GM21737 (cell line): ENCODE measurements around the gene TYW1B.
"Not testable (repeated sequence)": the region's sequence is repeated elsewhere in the genome, so short reads cannot be mapped to it uniquely, and the experiment has no call there.

ENCODE experiments used
- ATAC-seq: cut with Tn5 transposase; IDR thresholded peaks from one replicate; pipeline ENCODE4 v1.9.1; 2021; ENCODE audit warnings: mild to moderate bottlenecking, moderate library complexity; ENCODE audit not compliant: unreplicated experiment

TYW1B gene

DNA sequence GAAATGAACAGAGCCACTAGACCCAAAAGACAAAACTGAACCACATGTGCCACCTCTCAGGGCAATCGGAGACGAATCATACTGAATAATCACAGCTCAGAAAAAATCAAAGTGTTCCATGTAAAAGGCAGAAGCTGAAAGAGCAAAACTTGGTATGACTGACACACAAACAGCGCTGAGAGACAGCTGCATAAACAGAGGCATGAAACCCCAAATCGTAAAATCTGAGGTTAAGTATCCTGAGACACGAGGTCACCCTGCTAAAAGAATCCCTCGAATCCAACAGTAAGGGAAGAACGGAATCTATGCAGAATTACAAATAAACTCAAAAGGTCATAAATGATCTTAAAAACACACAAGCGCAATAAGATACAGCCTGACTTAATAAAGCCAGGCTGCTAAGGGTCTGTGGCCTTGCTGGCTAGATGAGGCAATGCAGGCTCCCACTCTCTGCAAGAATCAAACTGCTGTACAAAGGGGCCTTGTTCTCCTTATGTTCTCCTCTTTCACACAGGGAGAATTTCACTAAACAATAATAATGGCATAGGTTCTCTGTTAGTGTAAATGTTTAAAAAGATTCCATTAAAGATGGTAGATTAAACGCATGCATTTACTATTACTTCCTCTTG, 247.7 kb downstream of the TYW1B start:
- not testable (repeated sequence) for ATAC-seq

DNA sequence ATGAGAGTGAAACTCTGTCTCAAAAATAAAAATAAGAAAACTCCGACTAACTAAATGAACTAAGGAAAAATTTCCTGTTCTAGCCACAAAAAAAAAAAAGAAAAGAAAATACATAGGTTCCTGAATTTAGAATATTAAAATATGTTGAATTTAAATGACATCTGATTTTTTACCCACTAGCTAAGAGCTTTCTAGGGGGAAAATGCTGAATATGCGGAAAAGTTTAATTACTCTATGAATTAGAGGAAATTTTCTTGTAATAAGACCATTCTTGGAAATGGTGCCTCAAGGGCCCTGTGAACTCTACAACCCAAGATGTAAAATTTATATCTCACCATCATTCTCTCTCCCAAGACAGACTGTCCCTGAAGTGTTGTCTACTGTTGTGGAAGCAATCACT, 250.9 kb downstream of the TYW1B start:
- no peak for ATAC-seq

DNA sequence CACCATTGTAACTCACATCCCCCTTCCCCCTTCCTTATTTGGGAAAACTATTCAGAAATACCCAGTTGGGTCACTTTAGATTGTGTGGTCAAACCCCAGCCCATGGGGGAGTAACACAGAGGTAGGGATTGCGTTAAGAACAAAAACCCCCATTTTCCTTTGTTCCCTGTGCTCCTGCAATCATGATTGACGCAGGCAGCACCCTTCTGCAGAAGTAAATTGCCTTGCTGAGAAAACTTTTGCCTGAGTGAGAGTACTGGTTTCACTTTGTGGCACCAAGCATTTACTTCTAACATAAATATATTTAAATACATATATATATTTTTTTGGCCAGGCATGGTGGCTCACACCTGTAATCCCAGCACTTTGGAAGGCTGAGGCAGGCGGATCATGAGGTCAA, 266.0 kb downstream of the TYW1B start:
- not testable (repeated sequence) for ATAC-seq

DNA sequence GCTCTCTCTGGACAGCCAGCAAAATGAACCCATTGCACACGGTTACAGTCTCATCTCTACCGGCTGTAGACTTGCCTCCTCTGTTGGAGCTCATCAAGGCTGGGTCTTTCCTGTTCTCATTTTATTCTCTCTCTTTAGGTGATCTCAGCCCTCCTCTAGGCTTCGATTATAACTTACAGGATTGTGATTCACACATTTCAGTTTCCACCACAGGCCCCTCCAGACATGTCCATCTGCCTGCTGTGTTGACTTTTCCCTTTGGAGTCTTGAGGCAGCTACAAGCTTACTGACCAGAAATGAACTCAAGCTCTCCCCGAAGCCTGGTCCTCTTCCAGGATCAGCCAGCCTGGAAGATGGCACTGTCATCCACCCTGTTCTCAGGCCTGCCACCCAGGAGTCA, 268.5 kb downstream of the TYW1B start:
- not testable (repeated sequence) for ATAC-seq

DNA sequence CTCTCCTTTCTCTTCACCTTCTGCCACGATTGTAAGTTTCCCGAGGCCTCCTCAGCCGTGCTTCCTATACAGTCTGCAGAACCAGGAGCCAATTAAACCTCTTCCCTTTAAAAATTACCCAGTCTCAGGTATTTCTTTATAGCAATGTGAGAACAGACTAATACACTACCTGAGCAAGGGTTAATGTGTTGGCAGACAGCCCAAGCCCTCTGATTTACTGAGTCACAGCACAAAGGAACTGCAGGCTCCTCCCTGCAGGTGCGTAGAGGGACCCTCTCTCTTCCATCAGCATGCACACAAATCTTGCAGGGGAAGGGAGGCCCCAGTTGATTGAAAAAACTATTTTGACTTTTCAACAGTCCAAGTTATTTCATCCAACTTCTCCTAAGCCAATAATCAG, 271.3 kb downstream of the TYW1B start:
- ATAC-seq, result not testable (repeated sequence)

DNA sequence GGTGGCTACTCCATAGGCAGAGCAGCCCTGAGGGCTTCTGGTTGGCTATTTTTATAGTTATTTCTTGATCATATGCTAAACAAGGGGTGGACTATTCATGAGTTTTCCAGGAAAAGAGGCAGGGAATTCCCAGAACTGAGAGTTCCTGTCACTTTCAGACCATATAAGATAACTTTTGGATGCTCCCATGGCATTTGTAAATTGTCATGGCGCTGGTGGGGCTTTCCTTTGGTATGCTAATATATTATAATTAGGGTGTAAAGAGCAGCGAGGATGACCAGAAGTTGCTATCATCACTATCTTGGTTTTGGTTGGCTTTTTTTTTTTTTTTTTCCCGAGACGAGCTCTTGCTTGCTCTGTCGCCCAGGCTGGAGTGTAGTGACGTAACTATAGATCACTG, 272.8 kb downstream of the TYW1B start:
- not testable (repeated sequence) for ATAC-seq

DNA sequence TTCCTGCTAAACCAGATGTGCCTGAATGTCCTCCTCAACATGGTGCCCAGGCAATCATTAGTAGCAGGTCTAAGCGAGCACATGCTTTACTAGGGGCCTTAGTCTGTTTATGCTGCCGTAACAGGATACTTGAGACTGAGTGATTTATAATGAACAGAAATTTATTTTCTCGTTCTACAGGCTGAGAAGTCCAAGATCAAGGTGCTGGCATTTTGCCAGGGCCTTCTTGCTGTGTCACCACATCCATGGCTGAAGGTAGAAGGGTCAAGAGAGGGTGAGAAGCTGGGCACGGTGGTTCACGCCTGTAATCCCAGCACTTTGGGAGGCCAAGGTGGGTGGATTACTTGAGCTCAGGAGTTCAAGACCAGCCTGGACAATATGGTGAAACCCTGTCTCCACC, 273.6 kb downstream of the TYW1B start:
- ATAC-seq, result not testable (repeated sequence)

DNA sequence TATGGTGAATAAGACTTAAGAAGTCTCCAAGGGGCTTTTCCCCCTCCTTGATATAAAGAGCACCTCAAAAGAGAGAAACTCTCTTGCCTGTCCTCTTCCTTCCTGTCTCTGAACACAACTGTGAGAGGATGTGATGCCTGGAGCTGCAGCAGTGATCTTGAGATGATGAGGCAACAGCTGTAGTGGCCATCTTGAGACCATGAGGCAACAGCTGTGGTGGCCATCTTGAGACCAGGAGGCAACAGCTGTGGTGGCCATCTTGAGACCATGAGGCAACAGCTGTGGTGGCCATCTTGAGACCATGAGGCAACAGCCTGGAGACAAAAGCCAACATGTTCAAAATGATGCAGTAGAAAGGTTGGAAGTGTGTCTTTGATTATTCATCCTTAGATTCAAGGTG, 277.5 kb downstream of the TYW1B start:
- not testable (repeated sequence) for ATAC-seq

DNA sequence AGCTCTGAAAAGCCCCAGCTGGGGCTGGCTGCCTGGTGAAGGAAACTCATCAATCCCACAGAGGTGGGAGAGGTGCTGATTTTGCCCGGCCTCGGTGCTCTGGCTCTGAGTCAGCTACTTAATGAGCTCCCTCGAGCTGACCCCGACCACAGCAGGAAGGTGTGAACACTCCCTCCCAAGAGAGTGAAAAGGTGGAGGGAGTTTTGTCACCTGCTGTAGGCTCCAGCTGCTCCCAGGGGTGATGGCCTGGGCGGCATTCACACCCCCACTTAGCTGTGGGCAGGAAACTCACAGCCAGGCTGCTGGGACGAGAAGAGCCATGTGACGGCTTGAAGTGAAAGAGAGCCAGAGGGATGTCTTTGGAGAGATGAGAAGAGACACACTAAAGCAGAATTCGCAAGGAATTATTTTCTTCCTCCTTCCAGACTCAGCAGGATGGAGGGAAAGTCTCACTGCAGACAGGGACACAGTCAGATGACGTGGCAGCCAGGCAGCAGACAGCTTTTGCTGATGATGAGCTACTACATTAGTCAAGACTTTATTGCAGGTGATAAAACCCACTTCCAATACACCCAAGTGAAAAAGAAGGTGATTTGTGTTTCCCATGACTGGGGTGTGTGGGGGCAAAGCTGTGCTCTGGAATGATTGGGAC, 281.3 kb downstream of the TYW1B start:
- not testable (repeated sequence) for ATAC-seq

DNA sequence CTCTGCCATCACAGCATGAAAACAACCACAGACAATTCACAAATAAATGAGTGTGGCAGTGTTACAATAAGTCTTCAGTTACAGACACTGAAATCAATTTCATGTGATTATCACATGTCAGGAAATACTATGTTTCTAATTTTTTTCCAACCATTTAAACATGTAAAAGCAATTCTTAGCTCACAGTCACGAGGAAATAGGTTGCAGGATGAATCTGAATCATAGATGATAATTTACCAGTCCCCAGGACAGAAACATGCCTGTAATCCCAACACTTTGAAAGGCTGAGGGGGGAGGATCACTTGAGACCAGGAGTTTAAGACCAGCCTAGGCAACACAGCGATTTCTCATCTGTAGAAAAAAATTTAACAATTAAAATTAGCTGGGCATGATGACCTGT, 283.5 kb downstream of the TYW1B start:
- not testable (repeated sequence) for ATAC-seq

DNA sequence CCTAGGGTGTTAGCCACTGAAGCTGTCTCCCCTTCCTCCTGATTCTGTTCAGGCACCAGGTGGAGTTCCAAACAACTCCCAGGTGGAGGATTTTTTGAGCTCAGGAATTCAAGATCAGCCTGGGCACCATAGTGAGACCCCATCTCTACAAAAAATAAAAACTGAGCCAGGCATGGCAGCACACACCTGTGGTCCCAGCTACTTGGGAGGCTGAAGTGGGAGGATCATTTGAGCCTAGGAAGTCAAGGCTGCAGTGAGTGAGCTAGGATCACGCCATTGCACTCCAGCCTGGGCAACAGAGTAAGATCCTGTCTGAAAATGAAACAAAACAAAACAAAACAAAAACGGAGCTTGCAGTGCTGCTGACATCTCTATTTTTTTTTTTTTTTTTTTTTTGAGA, 287.1 kb downstream of the TYW1B start:
- ATAC-seq, result no peak

DNA sequence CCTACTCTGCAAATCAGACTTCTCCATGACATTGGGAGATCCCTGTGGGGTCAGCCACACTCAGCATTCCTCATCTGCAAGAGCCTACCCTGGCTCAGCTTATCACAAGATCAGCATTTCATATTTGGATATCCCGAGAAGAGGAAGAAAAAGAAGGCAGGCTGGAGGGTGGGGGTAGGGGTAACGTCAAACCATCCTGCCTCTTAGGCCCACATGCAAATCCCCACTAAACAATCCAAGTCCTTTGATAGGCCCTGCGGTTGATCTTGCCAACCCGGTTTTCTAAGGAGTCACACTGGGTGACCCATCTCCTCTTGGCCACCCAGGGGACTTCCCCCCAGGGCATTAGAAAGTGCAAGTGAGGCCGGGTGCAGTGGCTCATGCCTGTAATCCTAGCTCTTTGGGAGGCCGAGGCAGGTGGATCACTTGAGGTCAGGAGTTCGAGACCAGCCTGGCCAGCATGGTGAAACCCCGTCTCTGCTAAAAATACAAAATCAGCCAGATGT, 287.8 kb downstream of the TYW1B start:
- ATAC-seq, result no peak

DNA sequence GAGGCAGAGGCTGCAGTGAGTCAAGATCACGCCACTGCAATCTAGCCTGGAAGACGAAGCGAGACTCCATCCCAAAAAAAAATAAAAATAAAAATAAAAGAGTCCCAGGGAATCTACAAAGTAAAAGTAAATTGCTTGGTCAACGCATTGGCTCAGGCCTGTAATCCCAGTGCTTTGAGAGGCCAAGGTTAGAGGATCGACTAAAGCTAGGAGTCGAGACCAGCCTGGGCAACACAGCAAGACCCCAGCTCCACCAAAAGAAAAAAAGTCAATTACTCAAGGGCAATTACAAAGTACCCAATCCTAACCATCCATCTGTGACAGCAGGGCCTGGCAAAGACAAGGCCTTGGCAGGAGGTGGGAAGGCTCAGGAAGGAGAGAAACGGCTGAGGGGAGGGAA, 288.3 kb downstream of the TYW1B start:
- ATAC-seq, result no peak

DNA sequence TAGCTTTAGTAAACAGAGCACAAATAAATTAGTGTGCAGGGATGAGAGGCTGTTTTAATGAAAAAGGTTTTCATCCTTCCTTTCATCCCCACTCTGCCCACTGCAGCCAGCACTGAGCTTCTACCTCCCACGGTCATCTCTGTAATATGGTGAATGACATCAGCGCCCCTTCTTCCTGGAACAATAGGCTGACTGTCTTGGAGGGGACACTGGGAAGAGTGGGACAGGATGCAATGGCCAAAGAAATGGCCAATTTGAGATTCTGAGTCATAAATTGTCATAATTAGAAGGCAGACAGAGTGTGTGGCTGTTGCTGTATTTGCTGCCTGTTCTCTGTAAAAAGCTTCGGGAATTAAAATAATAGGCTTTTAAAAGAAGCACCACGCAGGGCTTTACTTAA, 289.1 kb downstream of the TYW1B start:
- ATAC-seq, result no peak

DNA sequence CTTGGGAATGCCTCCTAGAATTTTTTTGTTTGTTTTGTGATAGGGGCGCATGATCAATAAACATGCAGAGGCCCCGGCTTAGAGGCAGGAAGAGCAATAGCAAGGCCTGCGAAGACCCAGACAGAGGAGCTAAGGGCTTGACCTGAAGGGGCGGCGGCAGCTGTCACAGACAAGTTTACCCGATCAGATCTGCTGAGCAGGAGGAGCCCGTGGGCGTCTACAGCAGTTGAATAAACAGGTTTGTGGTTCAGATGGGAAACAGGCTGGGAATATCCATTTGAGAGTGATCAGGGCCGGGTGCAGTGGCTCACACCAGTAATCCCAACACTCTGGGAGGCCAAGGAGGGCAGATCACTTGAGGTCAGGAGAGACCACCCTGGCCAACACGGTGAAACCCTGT, 289.9 kb downstream of the TYW1B start:
- ATAC-seq, result no peak

DNA sequence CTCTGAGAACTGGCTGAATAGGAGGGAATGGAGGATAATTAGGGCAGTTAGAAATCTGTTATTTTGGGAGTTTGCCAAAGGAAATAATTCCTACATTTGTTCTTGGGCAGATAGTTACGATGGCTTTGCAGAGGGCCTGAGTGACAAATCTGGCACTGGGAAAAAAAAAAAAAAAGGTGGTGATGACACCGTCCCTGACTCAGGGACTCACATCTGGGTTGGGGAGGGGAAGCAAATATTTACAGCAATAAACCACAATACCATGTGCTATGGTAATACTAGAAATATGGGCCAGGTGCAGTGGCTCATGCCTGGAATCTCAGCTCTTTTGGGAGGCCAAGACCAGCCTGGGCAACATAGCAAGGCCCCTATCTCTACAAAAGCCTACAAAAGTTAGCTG, 292.0 kb downstream of the TYW1B start:
- ATAC-seq, result not testable (repeated sequence)

DNA sequence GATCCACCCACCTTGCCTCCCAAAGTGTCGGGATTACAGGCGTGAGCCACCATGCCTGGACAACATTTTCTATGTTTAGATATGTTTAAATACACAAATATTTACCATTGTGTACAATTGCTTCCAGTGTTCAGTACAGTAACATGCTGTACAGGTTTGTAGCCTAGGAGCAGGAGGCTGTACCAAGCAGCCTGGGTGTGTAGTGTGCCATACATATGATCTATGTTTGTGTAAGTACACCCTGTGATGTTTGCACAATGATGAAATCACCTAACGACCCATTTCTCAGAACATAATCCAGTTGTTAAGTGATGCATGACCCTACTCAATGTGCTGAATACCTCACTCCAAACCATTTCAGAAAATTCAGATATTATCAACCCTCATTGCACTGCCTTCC, 297.0 kb downstream of the TYW1B start:
- ATAC-seq, result not testable (repeated sequence)
